Upper lobe of left lung (tissue), 6 donors: Measurements from ENCODE around the gene PRKCE. TPM values are rescaled to one million over a fixed set of nuclear protein-coding genes. Genes with fewer than 3 reads are reported as not detected.

Source experiments
- ATAC-seq, 2 donors: fragments of 200-7000 bp; cut with Tn5 transposase; one replicate each; pipeline ENCODE4 v1.9.1; 2022; ENCODE audit warnings: mild to moderate bottlenecking in 2 of 2, moderate library complexity in 2 of 2; ENCODE audit not compliant: low FRiP score in 2 of 2
- DNase-seq, 2 donors: peaks; one replicate each; pipeline ENCODE4 v3.0.0-alpha.2; 2019 to 2020
- H3K27ac ChIP-seq, 4 donors: fragments of 200-600 bp; sonication (generic); one replicate each; pipeline ENCODE4 v1.5.1; 2016 to 2019
- H3K27me3 ChIP-seq, 4 donors: fragments of 200-600 bp; sonication (generic); one replicate each; pipeline ENCODE4 v1.5.1; 2017 to 2019
- H3K36me3 ChIP-seq, 4 donors: fragments of 200-600 bp; sonication (generic); one replicate each; pipeline ENCODE4 v1.5.1; 2016 to 2019
- H3K4me1 ChIP-seq, 4 donors: fragments of 200-600 bp; sonication (generic); one replicate each; pipeline ENCODE4 v1.5.1; 2018 to 2019
- H3K4me3 ChIP-seq, 4 donors: fragments of 200-600 bp; sonication (generic); one replicate each; pipeline ENCODE4 v1.5.1; 2017 to 2019; ENCODE audit warnings: mild to moderate bottlenecking in 2 of 4, moderate library complexity in 1 of 4
- H3K9me3 ChIP-seq, 4 donors: fragments of 200-600 bp; sonication (generic); one replicate each; pipeline ENCODE4 v1.5.1; 2018 to 2019
- CTCF ChIP-seq, 6 experiments: fragments of 450-650 bp in 4 of 6; fragments of 200-600 bp in 2 of 6; sonication (generic) in 2 of 6; IDR thresholded peaks; one replicate each; pipeline ENCODE4 v1.5.1; 2016 to 2019; ENCODE audit warnings: antibody characterized with exemption in 6 of 6
- EP300 ChIP-seq, 4 donors: sonication (generic); formaldehyde crosslinking; IDR thresholded peaks; one replicate each; pipeline ENCODE4 v1.5.1; 2017; ENCODE audit warnings: antibody characterized with exemption in 4 of 4, control low read depth in 2 of 4
- POLR2A ChIP-seq, 4 donors: fragments of 450-650 bp; IDR thresholded peaks; one replicate each; pipeline ENCODE4 v1.5.1; 2016 to 2017; ENCODE audit warnings: antibody characterized with exemption in 4 of 4, mild to moderate bottlenecking in 2 of 4
- POLR2AphosphoS5 ChIP-seq, 2 donors: sonication (generic); formaldehyde crosslinking; IDR thresholded peaks; one replicate each; pipeline ENCODE4 v1.5.1; 2017; ENCODE audit warnings: antibody characterized with exemption in 2 of 2
- WGBS, 2 donors: methylation state at CpG; one replicate each; pipeline ENCODE4 v1.1.5; 2017 to 2018; 5-methylcytosine and 5-hydroxymethylcytosine counted together
- total RNA-seq, 6 donors: library from RNA; depleted of rRNA in 4 of 6; stranded (reverse); fragments of >200 nt in 4 of 6; gene quantifications; one replicate each; pipeline versions ENCODE4 v1.1.0 to v1.2.1, GENCODE V29; 2016 to 2021
- donor health status: DM: no; HTN: no; CAD: no; lungs with moderate emphysema.
- donor health status: DM: no; HTN: yes; CAD: no; lungs with severe emphysema.

Gene PRKCE
- total RNA-seq, 6 donors from 2014 or later = 54.9 to 124 (median 75.6) TPM

- H3K4me3 ChIP-seq = no peak overlapping the region
- peaks cover 18 to 43% (median 29%) of the 10 kb centered on the region in 4 donors for H3K4me1 ChIP-seq
- H3K9me3 ChIP-seq = no peaks in the 10 kb centered on the region
- H3K27me3 ChIP-seq = no peaks in the 10 kb centered on the region
- no peak for TF ChIP-seq CTCF (IDR thresholded peaks at IDR 0.05)
- no peak for TF ChIP-seq POLR2AphosphoS5 (IDR thresholded peaks at IDR 0.05)
- no peak for TF ChIP-seq POLR2A (IDR thresholded peaks at IDR 0.05)
- TF ChIP-seq EP300 (IDR thresholded peaks at IDR 0.05) = no peak
- no peak for ATAC-seq
- no peak overlapping the region for H3K27ac ChIP-seq
- H3K36me3 ChIP-seq = peaks cover 0 to 8% (median under 1%) of the 10 kb centered on the region in 4 donors
- WGBS, 2 donors = 78 to 87% methylated on average over 4 of the region's 4 CpGs
- DNase-seq = no peak
Observed at GRCh38 chr2:45841752-45842407, 190.4 kb downstream of the PRKCE start.

GRCh38 chr2:45843136-45843535, 191.7 kb downstream of the PRKCE start:
- ATAC-seq = no peak
- TF ChIP-seq POLR2AphosphoS5 (IDR thresholded peaks at IDR 0.05) (no peak), POLR2A (IDR thresholded peaks at IDR 0.05) (no peak), EP300 (IDR thresholded peaks at IDR 0.05) (no peak), CTCF (IDR thresholded peaks at IDR 0.05) (no peak)
- WGBS, 2 donors = 48 to 66% methylated on average over 8 of the region's 8 CpGs
- Histone ChIP-seq H3K4me1 (peaks cover 18 to 43% (median 28%) of the 10 kb centered on the region in 4 donors), H3K4me3 (no peak overlapping the region), H3K27ac (peak overlapping the region in 2 of 4 donors; percentile 24 to 41), H3K27me3 (no peaks in the 10 kb centered on the region), H3K9me3 (no peaks in the 10 kb centered on the region), H3K36me3 (peaks cover 0 to 8% (median 2%) of the 10 kb centered on the region in 4 donors)
- no peak for DNase-seq

- TF ChIP-seq POLR2A (IDR thresholded peaks at IDR 0.05) (no peak), CTCF (IDR thresholded peaks at IDR 0.05) (no peak), EP300 (IDR thresholded peaks at IDR 0.05) (no peak), POLR2AphosphoS5 (IDR thresholded peaks at IDR 0.05) (no peak)
- 65 to 69% methylated on average over 3 of the region's 3 CpGs for WGBS, 2 donors
- Histone ChIP-seq H3K4me3 (no peak overlapping the region), H3K27ac (no peak overlapping the region), H3K4me1 (peaks cover 13 to 38% (median 21%) of the 10 kb centered on the region in 4 donors), H3K9me3 (no peaks in the 10 kb centered on the region), H3K36me3 (peaks cover 0 to 8% (median 2%) of the 10 kb centered on the region in 4 donors), H3K27me3 (no peaks in the 10 kb centered on the region)
- ATAC-seq (no peak), DNase-seq (no peak)
Observed at GRCh38 chr2:45844796-45845457, 193.5 kb downstream of the PRKCE start.

- ATAC-seq (no peak), DNase-seq (no peak)
- Histone ChIP-seq H3K27ac (no peak overlapping the region), H3K27me3 (no peaks in the 10 kb centered on the region), H3K36me3 (peaks cover 0 to 8% (median 2%) of the 10 kb centered on the region in 4 donors), H3K9me3 (no peaks in the 10 kb centered on the region), H3K4me3 (no peak overlapping the region), H3K4me1 (peaks cover 9 to 33% (median 18%) of the 10 kb centered on the region in 4 donors)
- WGBS, 2 donors = 76 to 86% methylated on average over 6 of the region's 6 CpGs
- no peak for TF ChIP-seq CTCF (IDR thresholded peaks at IDR 0.05)
- TF ChIP-seq POLR2A (IDR thresholded peaks at IDR 0.05) = no peak
- TF ChIP-seq EP300 (IDR thresholded peaks at IDR 0.05) = no peak
- no peak for TF ChIP-seq POLR2AphosphoS5 (IDR thresholded peaks at IDR 0.05)
Observed at GRCh38 chr2:45845566-45845965, 194.1 kb downstream of the PRKCE start.
